Measurements from ENCODE around the gene RUSC1. TPM values are rescaled to one million over a fixed set of nuclear protein-coding genes. Genes with fewer than 3 reads are reported as not detected.

RUSC1 gene
- total and polyA plus RNA-seq, 2 experiments from 2014 or later: 30.4 to 31.9 TPM

GRCh38 chr1:155321639-155322503 is 1.2 kb downstream of the RUSC1 start:
- H3K9ac ChIP-seq: peak overlapping the region; percentile 83
- peaks cover 12% of the 10 kb centered on the region for H3K4me1 ChIP-seq (ENCODE audit: insufficient read depth)
- no peaks in the 10 kb centered on the region for H3K9me3 ChIP-seq (ENCODE audit: low read depth)
- no peak overlapping the region for H2AFZ ChIP-seq
- in situ Hi-C loops (cut with MboI): no loop called here
- WGBS, 2 experiments (ENCODE audit: low coverage in 1 of 2, low lambda C conversion rate in 2 of 2, missing lambda C conversion rate in 2 of 2): 28 to 30% methylated on average over 27 of the region's 27 CpGs
- peak overlapping the region; percentile 89 for H3K4me3 ChIP-seq
- peak; percentile 32 for DNase-seq
- peaks cover 1% of the 10 kb centered on the region; the same call in 1 of the 2 replicates for H3K36me3 ChIP-seq (ENCODE audit: low read depth)
- peaks cover 8% of the 10 kb centered on the region for H3F3A ChIP-seq (ENCODE audit: insufficient read depth)
- peak overlapping the region; percentile 76; the same call in 1 of the 2 replicates for H3K27ac ChIP-seq
- TF ChIP-seq EZH2 (IDR thresholded peaks at IDR 0.05; ENCODE audit: insufficient read depth, poor library complexity, severe bottlenecking): no peak
- no peak for TF ChIP-seq EZH2phosphoT487 (IDR thresholded peaks at IDR 0.05; ENCODE audit: insufficient read depth, low read depth)
- H3K27me3 ChIP-seq (replicated peaks; ENCODE audit: insufficient read depth): no peaks in the 10 kb centered on the region
- no peaks in the 10 kb centered on the region for H4K20me1 ChIP-seq (ENCODE audit: insufficient read depth)
- H3K79me2 ChIP-seq (ENCODE audit: insufficient read depth): peaks cover 30% of the 10 kb centered on the region
- H3K4me2 ChIP-seq (ENCODE audit: unreplicated experiment): peak overlapping the region; percentile 99
- H3K9me2 ChIP-seq (ENCODE audit: insufficient read depth): no peaks in the 10 kb centered on the region

- 1 to 3% methylated on average over 24 to 27 of the region's 28 CpGs for WGBS, 2 experiments (ENCODE audit: low coverage in 1 of 2, low lambda C conversion rate in 2 of 2, missing lambda C conversion rate in 2 of 2)
- peak; percentile 70 for DNase-seq
- no peaks in the 10 kb centered on the region for H3K9me3 ChIP-seq (ENCODE audit: low read depth)
- H3K36me3 ChIP-seq (ENCODE audit: low read depth): peaks cover 4% of the 10 kb centered on the region; the same call in 1 of the 2 replicates
- H2AFZ ChIP-seq: no peak overlapping the region; the same call in 1 of the 2 replicates
- no peaks in the 10 kb centered on the region for H3K9me2 ChIP-seq (ENCODE audit: insufficient read depth)
- TF ChIP-seq EZH2phosphoT487 (IDR thresholded peaks at IDR 0.05; ENCODE audit: insufficient read depth, low read depth) (no peak), EZH2 (IDR thresholded peaks at IDR 0.05; ENCODE audit: insufficient read depth, poor library complexity, severe bottlenecking) (no peak)
- H3K9ac ChIP-seq: peak overlapping the region; percentile 83
- peak overlapping the region; percentile 99 for H3K4me2 ChIP-seq (ENCODE audit: unreplicated experiment)
- peaks cover 12% of the 10 kb centered on the region for H3K4me1 ChIP-seq (ENCODE audit: insufficient read depth)
- H3K4me3 ChIP-seq: peak overlapping the region; percentile 89
- H3F3A ChIP-seq (ENCODE audit: insufficient read depth): peaks cover 8% of the 10 kb centered on the region
- H4K20me1 ChIP-seq (ENCODE audit: insufficient read depth): no peaks in the 10 kb centered on the region
- no peaks in the 10 kb centered on the region for H3K27me3 ChIP-seq (replicated peaks; ENCODE audit: insufficient read depth)
- peaks cover 37% of the 10 kb centered on the region for H3K79me2 ChIP-seq (ENCODE audit: insufficient read depth)
- in situ Hi-C loops (cut with MboI): no loop called here
- peak overlapping the region; percentile 76 for H3K27ac ChIP-seq
Observed at GRCh38 chr1:155322571-155322952, 1.9 kb downstream of the RUSC1 start.

GRCh38 chr1:155322953-155323728 is 2.4 kb downstream of the RUSC1 start:
- H4K20me1 ChIP-seq (ENCODE audit: insufficient read depth): no peaks in the 10 kb centered on the region
- 1% methylated on average over 36 to 57 of the region's 58 CpGs for WGBS, 2 experiments (ENCODE audit: low coverage in 1 of 2, low lambda C conversion rate in 2 of 2, missing lambda C conversion rate in 2 of 2)
- H3K36me3 ChIP-seq (ENCODE audit: low read depth): peaks cover 4% of the 10 kb centered on the region; the same call in 1 of the 2 replicates
- H2AFZ ChIP-seq: peak overlapping the region; percentile 86
- no peak for TF ChIP-seq EZH2phosphoT487 (IDR thresholded peaks at IDR 0.05; ENCODE audit: insufficient read depth, low read depth)
- peaks cover 8% of the 10 kb centered on the region for H3F3A ChIP-seq (ENCODE audit: insufficient read depth)
- peaks cover 12% of the 10 kb centered on the region for H3K4me1 ChIP-seq (ENCODE audit: insufficient read depth)
- no peaks in the 10 kb centered on the region for H3K27me3 ChIP-seq (replicated peaks; ENCODE audit: insufficient read depth)
- H3K9me2 ChIP-seq (ENCODE audit: insufficient read depth): no peaks in the 10 kb centered on the region
- peak overlapping the region; percentile 99 for H3K4me2 ChIP-seq (ENCODE audit: unreplicated experiment)
- DNase-seq: peak; percentile 96
- H3K79me2 ChIP-seq (ENCODE audit: insufficient read depth): peaks cover 43% of the 10 kb centered on the region
- H3K4me3 ChIP-seq: peak overlapping the region; percentile 89
- peak overlapping the region; percentile 83 for H3K9ac ChIP-seq
- in situ Hi-C loops (cut with MboI): no loop called here
- peak overlapping the region; percentile 76 for H3K27ac ChIP-seq
- H3K9me3 ChIP-seq (ENCODE audit: low read depth): no peaks in the 10 kb centered on the region

- Histone ChIP-seq H3K4me1 (ENCODE audit: insufficient read depth) (peaks cover 12% of the 10 kb centered on the region), H3K4me3 (peak overlapping the region; percentile 89), H3K9me3 (ENCODE audit: low read depth) (no peaks in the 10 kb centered on the region), H3K79me2 (ENCODE audit: insufficient read depth) (peaks cover 48% of the 10 kb centered on the region), H3K27me3 (replicated peaks; ENCODE audit: insufficient read depth) (no peaks in the 10 kb centered on the region), H3K9me2 (ENCODE audit: insufficient read depth) (no peaks in the 10 kb centered on the region), H3K4me2 (ENCODE audit: unreplicated experiment) (peak overlapping the region; percentile 99), H3K9ac (peak overlapping the region; percentile 83), H3K36me3 (ENCODE audit: low read depth) (peaks cover 4% of the 10 kb centered on the region; the same call in 1 of the 2 replicates), H3K27ac (peak overlapping the region; percentile 76), H2AFZ (peak overlapping the region; percentile 86), H3F3A (ENCODE audit: insufficient read depth) (peaks cover 8% of the 10 kb centered on the region), H4K20me1 (ENCODE audit: insufficient read depth) (no peaks in the 10 kb centered on the region)
- 0 to 2% methylated on average over 19 to 29 of the region's 29 CpGs for WGBS, 2 experiments (ENCODE audit: low coverage in 1 of 2, low lambda C conversion rate in 2 of 2, missing lambda C conversion rate in 2 of 2)
- peak; percentile 96 for DNase-seq
- TF ChIP-seq EZH2phosphoT487 (IDR thresholded peaks at IDR 0.05; ENCODE audit: insufficient read depth, low read depth) (no peak), EZH2 (IDR thresholded peaks at IDR 0.05; ENCODE audit: insufficient read depth, poor library complexity, severe bottlenecking) (no peak)
- in situ Hi-C loops (cut with MboI): no loop called here
Observed at GRCh38 chr1:155323729-155324036, 3.0 kb downstream of the RUSC1 start.
